CD4-positive, alpha-beta T cell treated with Interleukin-17A for 1 hour (primary cell): ENCODE results near the gene ICAM1.
"Not testable (repeated sequence)": the region's sequence is repeated elsewhere in the genome, so short reads cannot be mapped to it uniquely, and the experiment has no call there.

Source experiments
- DNase-seq: peaks from one replicate; pipeline ENCODE4 v3.0.0-alpha.2; 2020

The ICAM1 gene

GRCh38 chr19:10279737-10280442, 9.0 kb downstream of the ICAM1 start:
- DNase-seq, result no peak

- not testable (repeated sequence) for DNase-seq
These were observed 11.1 kb downstream of the ICAM1 start for GRCh38 chr19:10282043-10282442.

GRCh38 chr19:10283301-10284064, 12.6 kb downstream of the ICAM1 start:
- DNase-seq, result no peak

GRCh38 chr19:10284065-10284959, 13.4 kb downstream of the ICAM1 start:
- DNase-seq, result no peak

- no peak for DNase-seq
These were observed 14.0 kb downstream of the ICAM1 start for GRCh38 chr19:10284960-10285278.

- DNase-seq, result no peak
These were observed 14.5 kb downstream of the ICAM1 start for GRCh38 chr19:10285393-10285792.

- peak; percentile 39 for DNase-seq
These were observed 16.1 kb downstream of the ICAM1 start, which contains the start of gene ICAM4 for GRCh38 chr19:10286803-10287737. TSS of gene ICAM4 (plus strand) at chr19:10286955. CDS start at chr19:10287013, 58 bp downstream.

- DNase-seq, result peak; percentile 45
These were observed 17.8 kb downstream of the ICAM1 start for GRCh38 chr19:10288662-10289166.

- peak; percentile 73 for DNase-seq
These were observed 18.4 kb downstream of the ICAM1 start for GRCh38 chr19:10289167-10289835.

GRCh38 chr19:10289836-10290356, 19.0 kb downstream of the ICAM1 start, which contains the start of gene ICAM5:
TSS of gene ICAM5 (plus strand) at chr19:10289952. CDS start at chr19:10290044, 92 bp downstream.
- DNase-seq, result no peak

GRCh38 chr19:10290357-10290875, 19.5 kb downstream of the ICAM1 start:
- no peak for DNase-seq

- peak; percentile 70 for DNase-seq
These were observed 20.1 kb downstream of the ICAM1 start for GRCh38 chr19:10290876-10291553.

- no peak for DNase-seq
These were observed 20.8 kb downstream of the ICAM1 start for GRCh38 chr19:10291554-10292205.

GRCh38 chr19:10292206-10292788, 21.4 kb downstream of the ICAM1 start:
- DNase-seq, result peak; percentile 78

GRCh38 chr19:10292789-10293636, 22.1 kb downstream of the ICAM1 start:
- no peak for DNase-seq

- DNase-seq, result no peak
These were observed 22.9 kb downstream of the ICAM1 start for GRCh38 chr19:10293637-10294367.

- no peak for DNase-seq
These were observed 23.4 kb downstream of the ICAM1 start for GRCh38 chr19:10294368-10294697.
